Keratinocyte (primary cell): ENCODE results near the gene KRTAP10-11. TPM values are rescaled to one million over a fixed set of nuclear protein-coding genes. Genes with fewer than 3 reads are reported as not detected.

Experiments used
- DNase-seq: peaks from one replicate; pipeline ENCODE4 v3.0.0-alpha.2; 2011; ENCODE audit warnings: low read depth, missing footprints, low spot score
- FAIRE-seq: peaks from 2 replicates; lab custom pipeline; 2011; peaks lifted over from hg19 to GRCh38; lab: Jason Lieb, UNC
- H2AFZ ChIP-seq: 2 replicates; pipeline ENCODE4 v1.6.0; 2012; ENCODE audit warnings: low read length, control low read depth, inconsistent platforms; ENCODE audit not compliant: control insufficient read depth
- H3K27ac ChIP-seq: 2 replicates; pipeline ENCODE4 v1.5.1; 2011; ENCODE audit warnings: low read length; ENCODE audit not compliant: control insufficient read depth, insufficient read depth
- H3K27me3 ChIP-seq: 3 replicates; pipeline ENCODE4 v1.6.0; 2011; ENCODE audit warnings: low read length; ENCODE audit not compliant: control insufficient read depth, insufficient read depth; ENCODE audit errors: extremely low read depth
- H3K36me3 ChIP-seq, 2 experiments: 2 replicates in 1 of 2; 3 replicates in 1 of 2; pipeline ENCODE4 v1.5.1; 2011; ENCODE audit warnings: low read length in 2 of 2, mild to moderate bottlenecking in 1 of 2; ENCODE audit not compliant: control insufficient read depth in 2 of 2, insufficient read depth in 2 of 2; ENCODE audit errors: extremely low read depth in 1 of 2
- H3K4me1 ChIP-seq: 3 replicates; pipeline ENCODE4 v1.5.1; 2011; ENCODE audit warnings: low read length; ENCODE audit not compliant: control insufficient read depth, insufficient read depth; ENCODE audit errors: extremely low read depth
- H3K4me2 ChIP-seq: 3 replicates; pipeline ENCODE4 v1.6.0; 2011; ENCODE audit warnings: low read depth, low read length; ENCODE audit not compliant: control insufficient read depth, insufficient read depth; ENCODE audit errors: extremely low read depth
- H3K4me3 ChIP-seq, 3 experiments: fragments of 200-600 bp in 1 of 3; sonication (generic) in 1 of 3; 2 replicates in 2 of 3; 3 replicates in 1 of 3; pipeline ENCODE4 v1.5.1; 2011 to 2016; ENCODE audit warnings: low read length in 3 of 3, mild to moderate bottlenecking in 3 of 3, control low read depth in 2 of 3, inconsistent platforms in 1 of 3, low read depth in 1 of 3, mixed read lengths in 1 of 3, mixed run types in 1 of 3, moderate library complexity in 1 of 3; ENCODE audit not compliant: control insufficient read depth in 2 of 3, insufficient read depth in 2 of 3; ENCODE audit errors: extremely low read depth in 1 of 3
- H3K79me2 ChIP-seq: 2 replicates; pipeline ENCODE4 v1.6.0; 2012; ENCODE audit warnings: low read length; ENCODE audit not compliant: control insufficient read depth, insufficient read depth
- H3K9ac ChIP-seq: 3 replicates; pipeline ENCODE4 v1.6.0; 2011; ENCODE audit warnings: low read length; ENCODE audit not compliant: control insufficient read depth, insufficient read depth; ENCODE audit errors: extremely low read depth
- H3K9me1 ChIP-seq: 3 replicates; pipeline ENCODE4 v1.6.0; 2011; ENCODE audit warnings: low read length; ENCODE audit not compliant: control insufficient read depth, insufficient read depth; ENCODE audit errors: extremely low read depth
- H3K9me3 ChIP-seq: 2 replicates; pipeline ENCODE4 v1.5.1; 2012; ENCODE audit warnings: low read depth, low read length; ENCODE audit not compliant: control insufficient read depth
- H4K20me1 ChIP-seq: 3 replicates; pipeline ENCODE4 v1.6.0; 2011; ENCODE audit warnings: low read length; ENCODE audit not compliant: control insufficient read depth, insufficient read depth; ENCODE audit errors: extremely low read depth
- CTCF ChIP-seq, 3 experiments: IDR thresholded peaks in 1 of 3; conservative IDR thresholded peaks in 1 of 3; optimal IDR thresholded peaks in 1 of 3; 2 replicates in 2 of 3; 3 replicates in 1 of 3; pipeline versions ENCODE3 to v1.5.1; 2011; ENCODE audit warnings: low read length in 3 of 3, mild to moderate bottlenecking in 3 of 3, moderate library complexity in 2 of 3, control low read depth in 1 of 3, inconsistent platforms in 1 of 3; ENCODE audit not compliant: insufficient read depth in 2 of 3; ENCODE audit errors: extremely low read depth in 1 of 3
- EZH2 ChIP-seq: IDR thresholded peaks from one replicate; pipeline ENCODE4 v1.6.1; 2012; ENCODE audit warnings: inconsistent platforms, mild to moderate bottlenecking, low read length, moderate library complexity
- dilution Hi-C: fragments of 300-500 bp; cut with MboI; formaldehyde crosslinking; loops from one replicate; pipeline ENCODE4 v1.7.0; 2020; ENCODE audit warnings: low sequenced_read_pairs; ENCODE audit not compliant: extremely low pct_ligation_motif_present
- polyA plus RNA-seq, 5 experiments: library from polyadenylated mRNA; depleted of rRNA in 3 of 5; stranded (reverse) in 3 of 5; stranded (forward) in 1 of 5; unstranded in 1 of 5; fragments of >200 nt; gene quantifications; 1 replicate in 1 of 5; 2 replicates in 3 of 5; 3 replicates in 1 of 5; pipeline versions ENCODE4 v1.2.1 to v1.2.3, GENCODE V29; 2011 to 2012; ENCODE audit warnings: missing spikeins in 2 of 5, low read depth in 1 of 5, low replicate concordance in 1 of 5

The KRTAP10-11 gene
- polyA plus RNA-seq, 1 donor (not counting 4 experiments of a cell fraction or from before 2014, with no cell fraction given): not detected

- FAIRE-seq: no peak
Measured at GRCh38 chr21:44614161-44614631, 32.0 kb upstream of the KRTAP10-11 start.

GRCh38 chr21:44614961-44615391 lies 31.2 kb upstream of the KRTAP10-11 start:
- dilution Hi-C loops: no loop called here
- no peaks in the 10 kb centered on the region for H3K79me2 ChIP-seq
- DNase-seq (no peak), FAIRE-seq (no peak)
- H3K9ac ChIP-seq: no peak overlapping the region
- TF ChIP-seq EZH2 (no peak), CTCF (optimal IDR thresholded peaks at IDR 0.05 in 1 of 3, IDR thresholded peaks at IDR 0.05 in 1 of 3, conservative IDR thresholded peaks at IDR 0.05 in 1 of 3; ENCODE audit: extremely low read depth in 1 of 3, insufficient read depth in 2 of 3, low read length in 3 of 3) (no peak)
- no peaks in the 10 kb centered on the region for H3K9me1 ChIP-seq
- no peaks in the 10 kb centered on the region for H3K36me3 ChIP-seq
- H3K4me2 ChIP-seq: no peak overlapping the region
- H2AFZ ChIP-seq: no peak overlapping the region
- peaks cover 9% of the 10 kb centered on the region for H3K9me3 ChIP-seq
- peaks cover 19% of the 10 kb centered on the region for H3K27me3 ChIP-seq
- peaks cover 7% of the 10 kb centered on the region for H3K4me1 ChIP-seq
- no peak overlapping the region for H3K27ac ChIP-seq
- no peak overlapping the region for H3K4me3 ChIP-seq
- no peaks in the 10 kb centered on the region for H4K20me1 ChIP-seq

More at GRCh38 chr21:44614161-44614631, 32.0 kb upstream of the KRTAP10-11 start:
- Histone ChIP-seq H3K9ac (no peak overlapping the region), H3K79me2 (no peaks in the 10 kb centered on the region), H3K4me1 (peaks cover 7% of the 10 kb centered on the region), H3K4me2 (no peak overlapping the region), H4K20me1 (no peaks in the 10 kb centered on the region), H3K27me3 (peaks cover 19% of the 10 kb centered on the region), H3K9me1 (no peaks in the 10 kb centered on the region), H3K4me3 (no peak overlapping the region), H3K9me3 (peaks cover 7% of the 10 kb centered on the region), H3K27ac (no peak overlapping the region), H3K36me3 (no peaks in the 10 kb centered on the region), H2AFZ (no peak overlapping the region)
- dilution Hi-C loops: no loop called here
- no peak for DNase-seq
- TF ChIP-seq CTCF (optimal IDR thresholded peaks at IDR 0.05 in 1 of 3, IDR thresholded peaks at IDR 0.05 in 1 of 3, conservative IDR thresholded peaks at IDR 0.05 in 1 of 3; ENCODE audit: extremely low read depth in 1 of 3, insufficient read depth in 2 of 3, low read length in 3 of 3) (no peak), EZH2 (no peak)
